A673 (cell line): Measurements from ENCODE around the gene TECPR2. TPM values are rescaled to one million over a fixed set of nuclear protein-coding genes. Genes with fewer than 3 reads are reported as not detected.
A peak's percentile ranks its signal among the peaks of the same experiment; 100 is the strongest.
"Not testable (repeated sequence)": the region's sequence is repeated elsewhere in the genome, so short reads cannot be mapped to it uniquely, and the experiment has no call there.

ENCODE experiments used
- BruUV-seq: library from RNA; stranded (reverse); fragments of 400-500 nt; replicated peaks from 2 replicates; lab custom pipeline; 2021; lab: Mats Ljungman, UMichigan
- CTCF ChIA-PET: fragments of 300-600 bp; sonication (Branson Sonifier 250); formaldehyde crosslinking; loops from one replicate; lab custom pipeline; 2022; ENCODE audit warnings: antibody characterized with exemption; lab: Charles Lee
- POLR2A ChIA-PET: fragments of 300-600 bp; sonication (Branson Sonifier 250); formaldehyde crosslinking; loops from one replicate; lab custom pipeline; 2022; ENCODE audit warnings: antibody characterized with exemption; ENCODE audit not compliant: low non-redundant PET; lab: Charles Lee
- DNase-seq: peaks from one replicate; pipeline ENCODE4 v3.0.0-alpha.2; 2015; ENCODE audit warnings: low spot score
- H3K27ac ChIP-seq: fragments of 200-600 bp; sonication (generic); 2 replicates; pipeline ENCODE4 v1.5.1; 2016; ENCODE audit warnings: mixed run types, low read depth, mild to moderate bottlenecking, mixed read lengths, antibody characterized with exemption, low read length; ENCODE audit not compliant: poor library complexity, severe bottlenecking
- H3K27me3 ChIP-seq: fragments of 200-600 bp; sonication (generic); replicated peaks from 2 replicates; pipeline ENCODE4 v1.6.1; 2017; ENCODE audit warnings: mixed run types, low read depth, mild to moderate bottlenecking, mixed read lengths, antibody characterized with exemption, low read length; ENCODE audit not compliant: insufficient read depth, poor library complexity
- H3K36me3 ChIP-seq: fragments of 200-600 bp; sonication (generic); 2 replicates; pipeline ENCODE4 v1.6.1; 2016; ENCODE audit warnings: mixed run types, mild to moderate bottlenecking, mixed read lengths, antibody characterized with exemption, low read length; ENCODE audit not compliant: insufficient read depth, poor library complexity, severe bottlenecking
- H3K4me1 ChIP-seq: fragments of 200-600 bp; sonication (generic); 2 replicates; pipeline ENCODE4 v1.6.1; 2017; ENCODE audit warnings: mixed run types, mild to moderate bottlenecking, mixed read lengths, antibody characterized with exemption, low read length; ENCODE audit not compliant: insufficient read depth, poor library complexity, severe bottlenecking
- H3K4me3 ChIP-seq: fragments of 200-600 bp; sonication (generic); 2 replicates; pipeline ENCODE4 v1.5.1; 2016; ENCODE audit warnings: low read depth, mixed run types, mild to moderate bottlenecking, mixed read lengths, low read length; ENCODE audit not compliant: poor library complexity, severe bottlenecking
- H3K9me3 ChIP-seq: fragments of 200-600 bp; sonication (generic); 2 replicates; pipeline ENCODE4 v1.6.1; 2016; ENCODE audit warnings: mixed run types, low read depth, mild to moderate bottlenecking, mixed read lengths, antibody characterized with exemption, low read length; ENCODE audit not compliant: poor library complexity, severe bottlenecking
- EZH2 ChIP-seq: fragments of 200-600 bp; sonication (generic); IDR thresholded peaks from 2 replicates; pipeline ENCODE4 v1.6.1; 2017; ENCODE audit warnings: borderline replicate concordance, low read depth, mild to moderate bottlenecking, mixed read lengths, antibody characterized with exemption, low read length; ENCODE audit not compliant: poor library complexity, severe bottlenecking
- intact Hi-C: fragments of 100-400 bp; cut with micrococcal nuclease; formaldehyde crosslinking; loops from one replicate; pipeline ENCODE4 v1.10.0; 2022; ENCODE audit not compliant: unreplicated experiment
- total RNA-seq: library from RNA; stranded (reverse); gene quantifications from 2 replicates; pipeline ENCODE4 v1.2.3, GENCODE V29; 2021
- TF ChIP-seq, protein P1 (sequence below): fragments of 300-800, 200-600 bp; sonication (generic); conservative IDR thresholded peaks from 2 replicates; pipeline ENCODE4 v1.5.1; 2017; ENCODE audit warnings: low read depth, mild to moderate bottlenecking, antibody characterized with exemption, low read length, moderate library complexity, mixed read lengths

TECPR2 gene
- total RNA-seq, 1 experiment from 2014 or later = 22.1 TPM

DNA sequence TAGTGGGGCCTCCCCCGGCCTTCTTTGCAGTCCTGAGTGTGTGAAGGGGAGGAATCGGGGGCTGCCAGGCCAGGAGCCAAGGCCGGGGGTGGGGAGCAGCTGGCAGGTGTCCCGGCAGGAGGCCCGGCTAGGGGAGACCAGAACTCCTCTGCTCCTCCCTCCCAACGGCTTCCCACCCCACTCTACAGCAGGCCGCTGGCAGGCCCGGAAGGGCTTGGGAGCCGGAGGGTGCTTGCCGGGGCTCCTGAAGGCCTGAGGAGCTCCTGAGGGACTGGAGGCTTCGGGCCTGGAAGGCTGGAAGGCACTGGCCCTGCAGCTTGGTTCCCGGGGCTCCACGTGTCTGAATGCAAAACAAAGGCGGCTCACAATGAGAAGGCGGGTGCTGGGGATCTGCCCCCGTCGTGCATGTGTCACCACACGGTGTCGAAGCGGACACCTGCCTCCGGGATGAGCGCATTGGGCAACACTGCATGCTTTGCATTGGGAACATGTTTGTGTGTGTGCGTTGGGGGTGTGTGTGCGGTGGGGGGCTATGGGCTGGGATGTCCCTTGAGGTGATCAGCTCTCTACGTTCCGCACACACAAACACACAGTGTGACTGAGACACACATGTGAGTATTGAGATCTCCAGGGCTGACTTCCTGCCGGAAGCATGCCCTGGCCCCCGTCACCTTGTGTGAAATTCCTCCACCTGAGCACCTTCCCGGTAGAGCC, 177.7 kb downstream of the TECPR2 start:
- no peaks in the 10 kb centered on the region for H3K27me3 ChIP-seq
- peak; percentile 91 for DNase-seq
- H3K9me3 ChIP-seq = no peaks in the 10 kb centered on the region
- TF ChIP-seq, protein P1, sequence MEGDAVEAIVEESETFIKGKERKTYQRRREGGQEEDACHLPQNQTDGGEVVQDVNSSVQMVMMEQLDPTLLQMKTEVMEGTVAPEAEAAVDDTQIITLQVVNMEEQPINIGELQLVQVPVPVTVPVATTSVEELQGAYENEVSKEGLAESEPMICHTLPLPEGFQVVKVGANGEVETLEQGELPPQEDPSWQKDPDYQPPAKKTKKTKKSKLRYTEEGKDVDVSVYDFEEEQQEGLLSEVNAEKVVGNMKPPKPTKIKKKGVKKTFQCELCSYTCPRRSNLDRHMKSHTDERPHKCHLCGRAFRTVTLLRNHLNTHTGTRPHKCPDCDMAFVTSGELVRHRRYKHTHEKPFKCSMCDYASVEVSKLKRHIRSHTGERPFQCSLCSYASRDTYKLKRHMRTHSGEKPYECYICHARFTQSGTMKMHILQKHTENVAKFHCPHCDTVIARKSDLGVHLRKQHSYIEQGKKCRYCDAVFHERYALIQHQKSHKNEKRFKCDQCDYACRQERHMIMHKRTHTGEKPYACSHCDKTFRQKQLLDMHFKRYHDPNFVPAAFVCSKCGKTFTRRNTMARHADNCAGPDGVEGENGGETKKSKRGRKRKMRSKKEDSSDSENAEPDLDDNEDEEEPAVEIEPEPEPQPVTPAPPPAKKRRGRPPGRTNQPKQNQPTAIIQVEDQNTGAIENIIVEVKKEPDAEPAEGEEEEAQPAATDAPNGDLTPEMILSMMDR = no peak
- no peak for TF ChIP-seq EZH2
- peak overlapping the region; percentile 23 for H3K4me3 ChIP-seq
- intact Hi-C loops = loop anchor here (5.0 kb wide), 1 partner anchor 52 kb away; the partner anchor contains the start of gene RCOR1
- BruUV-seq = TSS peak; percentile 85
- ChIA-PET CTCF (interaction anchor here (1.8 kb wide), 1 partner anchor 16 kb away, joined by 15 read pairs; no protein-coding TSS in a partner anchor), POLR2A (no interaction called here)
- no peaks in the 10 kb centered on the region for H3K36me3 ChIP-seq
- peaks cover 64% of the 10 kb centered on the region for H3K4me1 ChIP-seq
- H3K27ac ChIP-seq = peak overlapping the region; percentile 96

DNA sequence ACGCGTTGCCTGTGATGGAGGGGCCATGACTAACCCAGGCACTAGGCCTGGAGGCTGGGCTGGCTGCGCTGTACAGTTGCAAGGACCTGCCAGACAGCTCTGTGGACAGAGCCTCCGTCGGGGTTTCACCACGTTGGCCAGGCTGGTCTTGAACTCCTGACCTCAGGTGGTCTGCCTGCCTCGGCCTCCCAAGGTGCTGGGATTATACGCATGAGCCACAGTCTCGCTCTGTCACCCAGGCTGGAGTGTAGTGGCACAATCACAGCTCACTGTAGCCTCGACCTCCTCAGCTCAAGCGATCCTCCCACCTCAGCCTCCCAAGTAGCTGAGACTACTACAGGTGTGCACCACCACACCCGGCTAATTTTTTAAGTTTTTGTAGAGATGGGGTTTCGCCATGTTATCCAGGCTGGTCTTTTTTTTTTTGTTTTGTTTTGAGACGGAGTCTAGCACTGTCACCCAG, 178.3 kb downstream of the TECPR2 start:
- BruUV-seq, POLR2A ChIA-PET, H3K4me3 ChIP-seq, H3K36me3 ChIP-seq, DNase-seq, H3K27me3 ChIP-seq, H3K9me3 ChIP-seq: not testable (repeated sequence)
- intact Hi-C loops = loop anchor here (5.0 kb wide), 1 partner anchor 51 kb away; the partner anchor contains the start of gene RCOR1
- H3K4me1 ChIP-seq = peaks cover 70% of the 10 kb centered on the region
- CTCF ChIA-PET = interaction anchor here (1.8 kb wide), 1 partner anchor 16 kb away, joined by 15 read pairs; no protein-coding TSS in a partner anchor
- peak overlapping the region; percentile 96 for H3K27ac ChIP-seq

DNA sequence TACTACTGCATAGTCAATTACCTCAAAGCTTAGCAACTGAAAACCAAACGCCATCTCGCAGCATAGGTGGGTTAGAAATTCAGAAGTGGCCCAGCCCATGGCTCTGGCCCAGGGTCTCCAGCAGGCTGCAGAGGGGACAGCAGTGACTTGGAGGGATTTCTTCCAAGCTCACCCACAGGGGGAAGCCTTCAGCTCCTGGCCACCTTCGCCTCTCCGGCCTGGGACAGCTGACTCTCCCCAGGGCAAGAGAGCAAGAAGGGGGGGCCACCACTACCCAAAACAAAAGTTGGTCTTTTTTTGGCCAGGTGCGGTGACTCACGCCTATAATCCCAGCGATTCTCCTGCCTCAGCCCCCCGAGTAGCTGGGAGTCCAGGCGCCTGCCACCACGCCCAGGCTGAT, 179.0 kb downstream of the TECPR2 start:
- Histone ChIP-seq H3K27ac (peak overlapping the region; percentile 56), H3K36me3 (no peaks in the 10 kb centered on the region), H3K27me3 (no peaks in the 10 kb centered on the region), H3K4me3 (no peak overlapping the region), H3K9me3 (no peaks in the 10 kb centered on the region), H3K4me1 (peaks cover 72% of the 10 kb centered on the region)
- ChIA-PET CTCF (no interaction called here), POLR2A (no interaction called here)
- BruUV-seq = no TSS peak
- intact Hi-C loops = loop anchor here (5.0 kb wide), 1 partner anchor 51 kb away; the partner anchor contains the start of gene RCOR1
- no peak for DNase-seq
- TF ChIP-seq, protein P1 = no peak
- TF ChIP-seq EZH2 = no peak
